ENCODE results near the gene NR1H3.

Gene NR1H3

DNA sequence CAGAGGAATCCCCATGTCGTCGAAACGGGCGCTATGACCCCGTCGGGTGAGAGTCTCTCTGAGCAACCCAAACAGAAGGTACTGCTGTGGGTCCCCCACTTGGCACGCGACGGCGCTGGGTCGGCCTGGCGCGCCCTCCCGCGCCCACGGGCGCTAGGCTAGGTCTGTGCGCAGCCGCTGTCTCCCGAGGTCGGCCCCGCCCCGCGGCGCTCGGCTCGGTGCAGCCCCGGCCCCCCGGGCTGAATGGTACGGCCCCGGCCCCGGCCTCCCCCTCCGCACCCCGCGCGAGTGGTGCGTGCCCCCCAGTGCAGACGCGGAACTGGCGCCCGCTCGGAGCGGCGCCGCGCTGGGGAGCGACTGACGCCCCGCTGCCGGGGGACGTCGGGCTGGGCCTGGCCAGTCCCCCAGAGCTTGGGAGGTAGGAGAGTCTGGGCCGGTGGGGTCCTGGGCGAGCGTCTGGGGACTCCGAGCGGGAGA lies 12.1 kb downstream of the NR1H3 start, which contains the start of gene MADD:
TSS of gene MADD (plus strand) at position 305 of the 477 bp plus-strand sequence.
- peak; percentile 80 to 85 (median 85) for DNase-seq (ENCODE audit: low read depth in 3 of 3)

- DNase-seq (ENCODE audit: low read depth in 3 of 3), result no peak
These were observed 12.8 kb downstream of the NR1H3 start for GRCh38 chr11:47270331-47271271.

- DNase-seq (ENCODE audit: low read depth in 3 of 3), result no peak
These were observed 13.5 kb downstream of the NR1H3 start for GRCh38 chr11:47271328-47271727.

GRCh38 chr11:47271961-47272661 lies 14.3 kb downstream of the NR1H3 start:
- no peak for DNase-seq (ENCODE audit: low read depth in 3 of 3)

DNA sequence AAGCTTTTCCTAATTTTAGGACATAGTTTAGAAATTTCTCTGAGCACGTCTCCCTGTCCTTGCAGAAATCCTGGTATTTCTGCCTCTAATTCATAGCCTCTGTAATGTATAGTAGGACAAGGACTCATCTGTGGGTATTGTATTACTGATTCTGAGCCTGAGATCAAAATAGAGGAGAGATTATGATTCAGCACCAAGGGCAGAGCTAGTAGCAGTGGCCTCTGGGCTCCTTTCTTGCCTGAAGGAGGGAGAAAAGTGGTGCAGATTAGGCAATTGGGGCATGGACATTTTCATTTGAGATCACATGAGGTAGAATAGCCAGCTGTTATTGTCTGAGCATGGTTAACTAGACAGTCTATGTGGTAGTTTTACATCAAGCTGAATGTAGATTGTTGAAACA lies 14.9 kb downstream of the NR1H3 start:
- DNase-seq (ENCODE audit: low read depth in 3 of 3), result no peak

GRCh38 chr11:47274495-47275235 lies 16.9 kb downstream of the NR1H3 start:
- DNase-seq (ENCODE audit: low read depth in 3 of 3), result no peak

DNA sequence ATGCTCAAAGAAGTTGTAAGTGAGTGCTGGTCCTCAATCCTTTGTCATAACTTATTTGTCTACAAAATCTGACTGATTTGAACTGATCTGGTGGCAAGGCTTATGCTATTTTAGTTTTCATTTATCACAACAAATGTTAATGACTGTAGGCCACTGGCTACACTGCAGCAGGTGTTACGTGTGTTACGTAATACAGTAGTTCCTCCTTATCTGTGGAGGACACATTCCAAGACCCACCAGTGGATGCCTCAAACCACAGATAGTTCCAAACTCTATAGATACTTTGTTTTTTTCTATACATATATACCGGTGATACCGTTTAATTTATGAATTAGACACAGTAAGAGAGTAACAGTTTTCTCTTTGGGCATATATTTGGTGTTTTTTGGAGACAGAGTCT lies 19.1 kb downstream of the NR1H3 start:
- no peak for DNase-seq (ENCODE audit: low read depth in 3 of 3)

DNA sequence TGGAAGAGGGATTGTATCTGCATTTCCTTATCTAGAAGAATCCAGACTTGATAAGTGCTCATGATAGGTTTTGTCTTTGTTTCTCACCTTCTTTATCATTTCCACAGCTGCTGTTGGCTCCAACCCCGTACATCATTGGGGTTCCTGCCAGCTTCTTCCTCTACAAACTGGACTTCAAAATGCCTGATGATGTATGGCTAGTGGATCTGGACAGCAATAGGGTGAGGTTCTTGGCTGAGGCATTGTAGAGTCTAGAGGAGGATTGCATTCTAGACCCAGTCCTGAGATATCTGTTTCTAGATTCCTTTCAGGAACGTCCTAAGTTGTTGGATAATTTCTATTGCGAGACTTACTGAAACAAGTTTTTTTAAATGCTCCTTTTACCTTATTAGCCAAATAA lies 20.3 kb downstream of the NR1H3 start:
- no peak for DNase-seq (ENCODE audit: low read depth in 3 of 3)

DNA sequence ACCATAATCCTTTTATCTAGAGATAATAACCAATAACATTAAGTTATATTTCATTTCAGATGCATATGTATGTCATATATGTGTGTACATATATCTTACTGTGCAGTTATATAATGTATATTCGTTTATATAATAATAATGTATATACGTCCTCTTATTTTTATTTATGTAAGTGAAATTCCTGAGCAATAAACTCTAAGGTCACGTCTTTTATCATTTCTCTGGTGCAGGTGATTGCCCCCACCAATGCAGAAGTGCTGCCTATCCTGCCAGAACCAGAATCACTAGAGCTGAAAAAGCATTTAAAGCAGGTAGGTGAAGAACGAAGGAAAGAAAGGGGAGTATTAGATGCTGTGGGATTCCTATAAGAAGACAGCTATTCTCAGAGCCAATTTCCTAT lies 21.0 kb downstream of the NR1H3 start:
- DNase-seq (ENCODE audit: low read depth in 3 of 3), result no peak

DNA sequence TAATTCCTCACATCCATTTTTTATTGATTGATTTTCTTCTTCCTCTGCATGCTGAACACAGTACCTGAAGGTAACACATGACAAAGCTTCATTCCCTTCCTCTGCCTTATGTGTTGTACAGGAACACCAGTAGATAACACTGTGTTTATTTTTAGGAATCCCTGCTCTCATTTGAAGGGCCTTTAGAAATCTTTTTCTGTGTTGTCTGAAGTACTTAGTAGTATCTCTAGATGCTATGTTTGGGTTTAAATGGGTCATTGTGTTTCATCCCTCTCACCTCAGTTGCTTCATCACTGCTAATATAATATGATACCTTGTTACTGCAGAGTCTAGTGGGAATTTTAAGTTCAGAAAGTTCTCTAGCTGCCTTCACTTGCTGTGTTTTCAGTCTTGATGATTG lies 22.3 kb downstream of the NR1H3 start:
- no peak for DNase-seq (ENCODE audit: low read depth in 3 of 3)

DNA sequence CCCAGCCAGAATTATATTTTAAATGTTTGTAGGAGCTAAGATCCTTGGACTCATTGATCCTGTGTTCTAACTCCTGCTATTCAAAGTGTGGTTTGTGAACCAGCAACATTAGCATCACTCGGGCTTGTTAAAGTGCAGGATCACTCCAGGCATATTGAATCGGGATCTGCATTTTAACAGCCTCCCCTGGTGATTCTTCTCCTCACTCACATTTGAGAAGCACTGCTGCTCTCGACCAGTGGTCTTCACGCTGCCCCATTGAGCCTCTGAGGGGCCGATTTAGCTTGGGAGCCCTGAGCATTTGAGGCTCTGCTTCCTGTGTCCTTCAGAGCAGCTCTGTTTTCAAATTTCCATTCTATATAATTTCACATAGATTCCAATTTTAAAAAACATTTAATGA lies 23.1 kb downstream of the NR1H3 start:
- DNase-seq (ENCODE audit: low read depth in 3 of 3), result no peak

DNA sequence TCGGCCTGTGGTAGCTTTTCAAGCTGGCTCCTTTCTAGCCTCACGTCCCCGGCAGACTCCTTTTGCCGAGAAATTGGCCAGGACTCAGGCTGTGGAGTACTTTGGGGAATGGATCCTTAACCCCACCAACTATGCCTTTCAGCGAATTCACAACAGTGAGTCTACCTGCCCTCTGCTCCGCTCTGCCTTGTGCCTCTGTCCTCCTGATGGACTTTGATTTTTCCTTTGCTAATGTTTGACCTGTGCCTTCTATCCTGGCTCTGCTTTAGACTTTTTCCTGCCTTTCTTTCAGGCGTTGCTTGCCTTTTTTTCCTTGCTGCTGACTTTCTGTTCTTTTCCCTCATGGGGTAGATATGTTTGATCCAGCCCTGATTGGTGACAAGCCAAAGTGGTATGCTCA lies 24.7 kb downstream of the NR1H3 start:
- no peak for DNase-seq (ENCODE audit: low read depth in 3 of 3)

DNA sequence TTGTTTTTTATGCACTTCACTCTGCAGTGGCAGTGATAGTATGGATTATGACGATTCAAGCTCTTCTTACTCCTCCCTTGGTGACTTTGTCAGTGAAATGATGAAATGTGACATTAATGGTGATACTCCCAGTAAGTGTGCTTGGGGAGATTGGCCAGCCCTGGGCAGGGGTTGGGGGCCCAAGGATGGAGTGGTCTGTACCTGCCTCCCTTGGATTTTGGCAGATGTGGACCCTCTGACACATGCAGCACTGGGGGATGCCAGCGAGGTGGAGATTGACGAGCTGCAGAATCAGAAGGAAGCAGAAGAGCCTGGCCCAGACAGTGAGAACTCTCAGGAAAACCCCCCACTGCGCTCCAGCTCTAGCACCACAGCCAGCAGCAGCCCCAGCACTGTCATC lies 26.4 kb downstream of the NR1H3 start:
- no peak for DNase-seq (ENCODE audit: low read depth in 3 of 3)

- no peak for DNase-seq (ENCODE audit: low read depth in 3 of 3)
These were observed 28.4 kb downstream of the NR1H3 start for GRCh38 chr11:47285969-47286770.

DNA sequence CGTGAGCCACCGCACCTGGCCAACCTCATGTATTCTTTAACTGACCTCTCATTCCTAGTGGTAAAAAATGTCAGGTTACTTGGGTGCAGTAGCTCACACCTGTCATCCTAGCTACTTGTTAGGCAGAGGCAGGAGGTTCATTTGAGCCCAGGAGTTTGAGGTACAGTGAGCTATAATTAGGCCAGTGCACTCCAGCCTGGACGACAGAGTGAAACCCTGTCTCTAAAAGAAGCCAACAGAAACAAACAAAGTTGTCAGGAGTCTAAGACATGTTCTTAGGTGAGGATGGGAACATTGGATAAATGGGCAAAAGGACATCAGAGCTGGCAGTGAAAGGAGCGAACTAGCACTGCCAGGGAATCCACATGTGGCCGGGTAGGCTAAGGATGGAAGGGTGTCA lies 30.3 kb downstream of the NR1H3 start:
- no peak for DNase-seq (ENCODE audit: low read depth in 3 of 3)

GRCh38 chr11:47289856-47290255 lies 32.1 kb downstream of the NR1H3 start:
- no peak for DNase-seq (ENCODE audit: low read depth in 3 of 3)

- DNase-seq (ENCODE audit: low read depth in 3 of 3), result no peak
These were observed 37.6 kb downstream of the NR1H3 start for GRCh38 chr11:47295385-47295784.

- DNase-seq (ENCODE audit: low read depth in 3 of 3), result no peak
These were observed 38.2 kb downstream of the NR1H3 start for GRCh38 chr11:47296045-47296444.

DNA sequence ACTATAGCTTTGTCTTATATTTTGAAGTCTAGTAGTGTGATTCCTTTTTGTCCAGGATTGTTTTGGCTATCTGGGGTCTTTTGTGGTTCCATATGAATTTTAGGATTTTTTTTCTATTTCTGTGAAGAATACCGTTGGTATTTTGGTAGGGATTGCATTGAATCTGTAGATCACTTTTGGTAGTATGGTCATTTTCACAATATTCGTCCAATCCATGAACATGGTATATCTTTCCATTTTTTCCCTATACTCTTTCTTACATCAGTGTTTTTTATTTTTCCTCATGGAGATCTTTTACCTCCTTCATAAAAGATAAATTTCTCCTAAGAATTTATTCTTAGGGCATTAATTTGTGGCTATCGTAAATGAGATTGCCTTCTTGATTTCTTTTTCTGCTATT lies 41.3 kb downstream of the NR1H3 start:
- DNase-seq (ENCODE audit: low read depth in 3 of 3), result no peak

DNA sequence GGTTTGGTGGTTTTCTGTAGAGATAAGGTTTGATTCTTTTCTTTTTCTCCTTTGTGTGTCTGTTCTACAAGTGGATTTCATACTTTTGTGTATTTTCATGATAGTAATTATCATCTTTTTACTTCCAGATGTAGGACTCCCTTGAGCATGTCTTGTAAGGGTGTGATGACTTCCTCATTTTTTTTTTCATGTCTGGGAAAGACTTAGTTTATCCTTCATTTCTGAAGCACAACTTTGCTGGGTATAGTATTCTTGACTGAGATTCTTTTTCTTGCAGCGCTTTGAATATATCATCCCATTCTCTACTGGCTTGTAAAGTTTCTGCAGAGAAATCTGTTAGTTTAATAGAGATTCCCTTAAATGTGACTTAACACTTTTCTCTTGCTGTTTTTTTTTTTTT lies 45.1 kb downstream of the NR1H3 start:
- no peak for DNase-seq (ENCODE audit: low read depth in 3 of 3)

- DNase-seq (ENCODE audit: low read depth in 3 of 3), result no peak
These were observed 48.1 kb downstream of the NR1H3 start for GRCh38 chr11:47305734-47306483.
